IMR-90 (cell line): ENCODE measurements around the gene HNRNPL. TPM values are rescaled to one million over a fixed set of nuclear protein-coding genes. Genes with fewer than 3 reads are reported as not detected.

Experiments
- ATAC-seq: fragments of 200-7000 bp; cut with Tn5 transposase; 2 replicates; pipeline ENCODE4 v1.9.1; 2020; ENCODE audit warnings: low read depth, mild to moderate bottlenecking, moderate library complexity
- BruUV-seq: library from RNA; stranded (reverse); fragments of 400-500 nt; replicated peaks from 2 replicates; lab custom pipeline; 2021; lab: Mats Ljungman, UMichigan
- CTCF ChIA-PET: fragments of 300-600 bp; formaldehyde crosslinking; extraction: SDS; loops from one replicate; lab custom pipeline; 2021; ENCODE audit warnings: antibody characterized with exemption; lab: Yijun Ruan, JAX
- POLR2A ChIA-PET: fragments of 300-600 bp; sonication (Branson Sonifier 250); formaldehyde crosslinking; loops from one replicate; lab custom pipeline; 2022; ENCODE audit warnings: antibody characterized with exemption; ENCODE audit not compliant: unreplicated experiment; lab: Charles Lee
- DNase-seq: peaks from one replicate; pipeline ENCODE4 v3.0.0; 2013
- H2AFZ ChIP-seq: replicated peaks from 2 replicates; pipeline ENCODE3; 2013; ENCODE audit warnings: low read length, mild to moderate bottlenecking; ENCODE audit not compliant: poor library complexity
- H2AK5ac ChIP-seq: 2 replicates; pipeline ENCODE4 v1.6.1; 2013; ENCODE audit warnings: low read depth, low read length, inconsistent platforms
- H2AK9ac ChIP-seq: replicated peaks from 2 replicates; pipeline ENCODE3; 2013; ENCODE audit warnings: mild to moderate bottlenecking, low read depth, low read length, moderate library complexity; ENCODE audit not compliant: poor library complexity
- H2BK120ac ChIP-seq: 2 replicates; pipeline ENCODE4 v1.6.1; 2013; ENCODE audit warnings: low read depth, low read length, inconsistent platforms
- H2BK15ac ChIP-seq: 3 replicates; pipeline ENCODE4 v1.6.1; 2013; ENCODE audit warnings: low read depth, low read length, inconsistent platforms
- H2BK20ac ChIP-seq: 2 replicates; pipeline ENCODE4 v1.6.1; 2013; ENCODE audit warnings: low read depth, mild to moderate bottlenecking, inconsistent platforms, low read length, moderate library complexity
- H2BK5ac ChIP-seq: 2 replicates; pipeline ENCODE4 v1.6.1; 2013; ENCODE audit warnings: mild to moderate bottlenecking, low read depth, low read length, inconsistent platforms; ENCODE audit not compliant: poor library complexity, severe bottlenecking
- H3K14ac ChIP-seq: replicated peaks from 2 replicates; pipeline ENCODE4 v1.6.1; 2013; ENCODE audit warnings: low read depth, low read length, inconsistent platforms
- H3K18ac ChIP-seq: 2 replicates; pipeline ENCODE4 v1.6.1; 2013; ENCODE audit warnings: low read depth, low read length, control low read depth
- H3K23ac ChIP-seq: 2 replicates; pipeline ENCODE4 v1.6.1; 2013; ENCODE audit warnings: low read depth, low read length, inconsistent platforms
- H3K27ac ChIP-seq: 2 replicates; pipeline ENCODE4 v1.5.1; 2013; ENCODE audit warnings: mild to moderate bottlenecking, control low read depth, low read length; ENCODE audit not compliant: insufficient read depth
- H3K27me3 ChIP-seq: 2 replicates; pipeline ENCODE4 v1.6.1; 2013; ENCODE audit warnings: low read length; ENCODE audit not compliant: control insufficient read depth, insufficient read depth
- H3K36me3 ChIP-seq: 2 replicates; pipeline ENCODE4 v1.6.1; 2013; ENCODE audit warnings: low read length, mixed read lengths; ENCODE audit not compliant: control insufficient read depth, insufficient read depth
- H3K4ac ChIP-seq: 2 replicates; pipeline ENCODE4 v1.6.1; 2013; ENCODE audit warnings: low read depth, low read length, inconsistent platforms
- H3K4me1 ChIP-seq: 2 replicates; pipeline ENCODE4 v1.6.1; 2013; ENCODE audit warnings: low read length, mixed read lengths; ENCODE audit not compliant: control insufficient read depth, insufficient read depth
- H3K4me2 ChIP-seq: 2 replicates; pipeline ENCODE4 v1.6.1; 2013; ENCODE audit warnings: low read depth, mild to moderate bottlenecking, control low read depth, low read length, moderate library complexity
- H3K4me3 ChIP-seq: 2 replicates; pipeline ENCODE4 v1.5.1; 2013; ENCODE audit warnings: low read depth, mild to moderate bottlenecking, control low read depth, low read length, moderate library complexity; ENCODE audit not compliant: insufficient read depth
- H3K56ac ChIP-seq: 2 replicates; pipeline ENCODE4 v1.6.1; 2013; ENCODE audit warnings: low read length, inconsistent platforms; ENCODE audit not compliant: insufficient read depth; ENCODE audit errors: extremely low read depth
- H3K79me1 ChIP-seq, 2 experiments: 2 replicates each; pipeline ENCODE4 v1.6.1; 2013; ENCODE audit warnings: low read length in 2 of 2, inconsistent platforms in 1 of 2, low read depth in 1 of 2
- H3K9ac ChIP-seq: 2 replicates; pipeline ENCODE4 v1.6.1; 2013; ENCODE audit warnings: low read depth, low read length, control low read depth
- H3K9me1 ChIP-seq: 2 replicates; pipeline ENCODE4 v1.6.1; 2013; ENCODE audit warnings: low read length, inconsistent platforms; ENCODE audit not compliant: insufficient read depth
- H3K9me3 ChIP-seq: 2 replicates; pipeline ENCODE4 v1.6.1; 2013; ENCODE audit warnings: low read length; ENCODE audit not compliant: control insufficient read depth, insufficient read depth
- H4K20me1 ChIP-seq: 2 replicates; pipeline ENCODE4 v1.6.1; 2013; ENCODE audit warnings: low read length, inconsistent platforms; ENCODE audit not compliant: insufficient read depth
- H4K5ac ChIP-seq: 2 replicates; pipeline ENCODE4 v1.6.1; 2013; ENCODE audit warnings: mild to moderate bottlenecking, low read depth, low read length, control low read depth
- H4K8ac ChIP-seq, 2 experiments: 2 replicates each; pipeline ENCODE4 v1.6.1; 2013; ENCODE audit warnings: low read depth in 2 of 2, low read length in 2 of 2, control low read depth in 1 of 2, inconsistent platforms in 1 of 2
- H4K91ac ChIP-seq: 2 replicates; pipeline ENCODE4 v1.6.1; 2013; ENCODE audit warnings: low read depth, low read length, inconsistent platforms; ENCODE audit not compliant: insufficient read depth
- CEBPB ChIP-seq: IDR thresholded peaks from 2 replicates; pipeline ENCODE4 v1.6.1; 2012; ENCODE audit warnings: low read depth, low read length, improper control_type of control experiment
- FOS ChIP-seq: fragments of 150-350 bp; IDR thresholded peaks from 2 replicates; pipeline ENCODE4 v1.6.1; 2016; ENCODE audit warnings: low read depth, low read length
- WGBS, 2 experiments: methylation state at CpG; one replicate each; pipeline versions ENCODE4 v1.1.5 to v1.1.7; 2013; ENCODE audit warnings: missing lambda C conversion rate in 2 of 2; ENCODE audit not compliant: insufficient read length in 1 of 2; ENCODE audit errors: extremely low coverage in 2 of 2; 5-methylcytosine and 5-hydroxymethylcytosine counted together
- dilution Hi-C: fragments of 300-500 bp; cut with HindIII; formaldehyde crosslinking; loops from one replicate; pipeline ENCODE4 v1.14.3; 2018; ENCODE audit warnings: low sequenced_read_pairs; ENCODE audit not compliant: unreplicated experiment
- in situ Hi-C: fragments of 300-500 bp; cut with MboI; formaldehyde crosslinking; loops from 3 replicates; pipeline ENCODE4 v1.14.3; 2019; ENCODE audit warnings: low sequenced_read_pairs, inconsistent platforms, mixed read lengths
- intact Hi-C: fragments of 100-400 bp; cut with micrococcal nuclease; formaldehyde crosslinking; loops from 2 replicates; pipeline ENCODE4 v1.10.0; 2022
- polyA plus RNA-seq, 3 experiments: library from polyadenylated mRNA; depleted of rRNA; stranded (reverse); fragments of >200 nt; gene quantifications; 2 replicates each; pipeline ENCODE4 v1.2.3, GENCODE V29; 2012; ENCODE audit warnings: low replicate concordance in 1 of 3
- total RNA-seq: library from RNA; depleted of rRNA; stranded (reverse); fragments of >200 nt; gene quantifications from 2 replicates; pipeline ENCODE4 v1.2.3, GENCODE V29; 2012

The HNRNPL gene
- total and polyA plus RNA-seq, 2 of the 4 experiments (the other 2 are of a cell fraction): 277 to 429 TPM

- no peaks in the 10 kb centered on the region for H3K36me3 ChIP-seq
- no peak overlapping the region for H3K9ac ChIP-seq
- no peak overlapping the region for H2BK20ac ChIP-seq
- no TSS peak for BruUV-seq
- no peaks in the 10 kb centered on the region for H3K79me1 ChIP-seq
- H3K4ac ChIP-seq: no peak overlapping the region
- no peak overlapping the region for H3K27ac ChIP-seq
- dilution Hi-C loops: no loop called here
- in situ Hi-C loops: no loop called here
- H3K23ac ChIP-seq: no peak overlapping the region
- WGBS, 2 experiments: 95% methylated on average over 6 of the region's 10 CpGs; no CpG with 5 or more reads in 1 of the 2 experiments
- no peak overlapping the region for H2AK5ac ChIP-seq
- H2BK15ac ChIP-seq: no peak overlapping the region
- ChIA-PET POLR2A (no interaction called here), CTCF (no interaction called here)
- no peaks in the 10 kb centered on the region for H4K20me1 ChIP-seq
- no peak overlapping the region for H2BK5ac ChIP-seq
- H3K4me1 ChIP-seq: peaks cover 5% of the 10 kb centered on the region; the same call in 1 of the 2 replicates
- DNase-seq (no peak), ATAC-seq (no peak)
- H3K27me3 ChIP-seq: no peaks in the 10 kb centered on the region
- TF ChIP-seq CEBPB: no peak
- TF ChIP-seq FOS: no peak
- no peak overlapping the region for H3K4me2 ChIP-seq
- no peak overlapping the region for H3K18ac ChIP-seq
- no peak overlapping the region for H4K91ac ChIP-seq
- H3K9me1 ChIP-seq: peaks cover 7% of the 10 kb centered on the region
- H3K4me3 ChIP-seq: no peak overlapping the region
- H4K8ac ChIP-seq: no peak overlapping the region
- H3K14ac ChIP-seq: no peak overlapping the region
- no peak overlapping the region for H2BK120ac ChIP-seq
- no peak overlapping the region for H2AK9ac ChIP-seq
- no peaks in the 10 kb centered on the region for H3K9me3 ChIP-seq
- intact Hi-C loops: no loop called here
- H2AFZ ChIP-seq: peak overlapping the region; percentile 56
- no peak overlapping the region for H4K5ac ChIP-seq
- no peak overlapping the region for H3K56ac ChIP-seq
Measured at GRCh38 chr19:38867171-38867780, 17.5 kb upstream of the HNRNPL start.
